Fibroblast of lung (primary cell): ENCODE data around the gene ATP6V0B. TPM values are rescaled to one million over a fixed set of nuclear protein-coding genes. Genes with fewer than 3 reads are reported as not detected.

Source experiments
- DNase-seq, 2 donors: peaks; one replicate each; pipeline versions ENCODE4 v3.0.0 to v3.0.0-alpha.2; 2010; ENCODE audit warnings: low read depth in 2 of 2
- H2AFZ ChIP-seq: 2 replicates; pipeline ENCODE4 v1.5.1; 2012; ENCODE audit warnings: low read length, control low read depth, inconsistent platforms
- H3K27ac ChIP-seq: 2 replicates; pipeline ENCODE4 v1.5.1; 2011; ENCODE audit warnings: low read length, control low read depth; ENCODE audit not compliant: insufficient read depth
- H3K27me3 ChIP-seq: 2 replicates; pipeline ENCODE4 v1.5.1; 2011; ENCODE audit warnings: mild to moderate bottlenecking, low read length; ENCODE audit not compliant: control insufficient read depth, insufficient read depth
- H3K36me3 ChIP-seq: 2 replicates; pipeline ENCODE4 v1.5.1; 2011; ENCODE audit warnings: low read length; ENCODE audit not compliant: control insufficient read depth, insufficient read depth
- H3K4me1 ChIP-seq: 2 replicates; pipeline ENCODE4 v1.5.1; 2011; ENCODE audit warnings: low read length; ENCODE audit not compliant: control insufficient read depth, insufficient read depth; ENCODE audit errors: extremely low read depth
- H3K4me2 ChIP-seq: 2 replicates; pipeline ENCODE4 v1.5.1; 2011; ENCODE audit warnings: low read length, control low read depth; ENCODE audit not compliant: insufficient read depth; ENCODE audit errors: extremely low read depth
- H3K4me3 ChIP-seq, 4 experiments: fragments of 200-600 bp in 1 of 4; sonication (generic) in 1 of 4; replicated peaks in 1 of 4; 2 replicates each; pipeline ENCODE4 v1.5.1; 2011 to 2016; ENCODE audit warnings: low read length in 4 of 4, low read depth in 3 of 4, mild to moderate bottlenecking in 3 of 4, control low read depth in 2 of 4, inconsistent platforms in 1 of 4, mixed read lengths in 1 of 4; ENCODE audit not compliant: insufficient read depth in 1 of 4; ENCODE audit errors: control extremely low read depth in 1 of 4
- H3K79me2 ChIP-seq: 2 replicates; pipeline ENCODE4 v1.5.1; 2012; ENCODE audit warnings: mild to moderate bottlenecking, low read length, inconsistent platforms; ENCODE audit not compliant: control insufficient read depth, insufficient read depth
- H3K9ac ChIP-seq: 2 replicates; pipeline ENCODE4 v1.5.1; 2011; ENCODE audit warnings: mild to moderate bottlenecking, low read length, control low read depth; ENCODE audit not compliant: insufficient read depth
- H3K9me3 ChIP-seq: 2 replicates; pipeline ENCODE4 v1.5.1; 2012; ENCODE audit warnings: low read depth, low read length; ENCODE audit not compliant: control insufficient read depth, insufficient read depth
- H4K20me1 ChIP-seq: 2 replicates; pipeline ENCODE4 v1.5.1; 2011; ENCODE audit warnings: low read length; ENCODE audit not compliant: control insufficient read depth, insufficient read depth; ENCODE audit errors: extremely low read depth
- CTCF ChIP-seq, 2 donors: IDR thresholded peaks in 1 of 2; conservative IDR thresholded peaks in 1 of 2; 1 replicate in 1 of 2; 2 replicates in 1 of 2; pipeline ENCODE4 v1.5.1; 2011 to 2012; ENCODE audit warnings: low read length in 2 of 2, control low read depth in 1 of 2, inconsistent platforms in 1 of 2, low read depth in 1 of 2, mild to moderate bottlenecking in 1 of 2
- EZH2 ChIP-seq: IDR thresholded peaks from 2 replicates; pipeline ENCODE4 v1.5.1; 2012; ENCODE audit warnings: low read length, control low read depth, mild to moderate bottlenecking; ENCODE audit errors: missing control alignments
- polyA plus RNA-seq, 2 donors: library from polyadenylated mRNA; depleted of rRNA in 1 of 2; stranded (reverse) in 1 of 2; unstranded in 1 of 2; fragments of >200 nt; gene quantifications; 2 replicates each; pipeline ENCODE4 v1.2.1, GENCODE V29; 2011 to 2012; ENCODE audit warnings: missing spikeins in 1 of 2
- total RNA-seq: library from RNA; depleted of rRNA; stranded (reverse); fragments of >200 nt; gene quantifications from 2 replicates; pipeline ENCODE4 v1.2.1, GENCODE V29; 2014

The ATP6V0B gene
- total and polyA plus RNA-seq, 2 donors (not counting 1 experiment from before 2014, with no cell fraction given): 83.5 to 121 TPM

DNA sequence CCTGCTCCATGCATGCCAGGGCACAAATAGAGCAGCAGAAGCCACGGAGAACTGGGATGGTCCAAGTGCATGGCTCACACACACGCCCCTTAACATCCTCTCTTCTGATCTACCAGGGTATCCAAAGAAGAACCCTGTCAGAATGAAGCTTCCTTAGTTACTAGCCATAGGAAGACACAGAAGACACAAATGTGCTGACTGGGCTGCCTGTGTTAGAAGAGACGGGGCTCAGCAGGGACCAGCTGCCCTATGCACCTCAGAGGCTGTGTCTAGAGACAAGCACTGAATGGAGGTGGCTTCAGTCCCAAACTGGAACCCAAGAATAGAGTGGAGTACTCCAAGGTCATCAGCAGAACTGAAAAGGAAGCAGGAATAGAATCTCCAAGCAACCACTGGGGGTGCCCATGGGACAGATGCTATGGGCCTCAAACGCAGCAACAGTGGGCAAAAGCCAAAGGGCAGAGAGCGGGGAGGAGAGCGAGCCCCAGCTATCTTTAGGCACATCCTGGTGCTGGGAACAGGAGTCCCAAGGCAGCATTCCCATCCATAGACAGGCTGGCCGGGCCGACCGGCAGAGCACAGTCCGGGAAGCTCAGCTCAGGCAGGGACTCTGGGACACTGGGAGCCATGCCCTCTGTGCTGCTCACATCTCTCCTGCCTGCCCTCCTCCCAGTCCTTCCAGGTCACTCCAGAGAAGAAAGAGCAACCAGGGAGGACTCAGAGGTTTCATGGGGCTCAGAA is 47.0 kb downstream of the ATP6V0B start:
- Histone ChIP-seq H3K27me3 (no peaks in the 10 kb centered on the region), H3K4me3 (no peak overlapping the region), H3K79me2 (no peaks in the 10 kb centered on the region), H3K9ac (no peak overlapping the region), H3K27ac (no peak overlapping the region), H3K4me1 (no peaks in the 10 kb centered on the region), H4K20me1 (no peaks in the 10 kb centered on the region), H3K36me3 (no peaks in the 10 kb centered on the region), H3K4me2 (no peak overlapping the region), H3K9me3 (no peaks in the 10 kb centered on the region), H2AFZ (no peak overlapping the region)
- TF ChIP-seq EZH2 (no peak), CTCF (conservative IDR thresholded peaks at IDR 0.05 in 1 of 2, IDR thresholded peaks at IDR 0.05 in 1 of 2; ENCODE audit: low read depth in 1 of 2, low read length in 2 of 2) (no peak)
- DNase-seq: no peak

DNA sequence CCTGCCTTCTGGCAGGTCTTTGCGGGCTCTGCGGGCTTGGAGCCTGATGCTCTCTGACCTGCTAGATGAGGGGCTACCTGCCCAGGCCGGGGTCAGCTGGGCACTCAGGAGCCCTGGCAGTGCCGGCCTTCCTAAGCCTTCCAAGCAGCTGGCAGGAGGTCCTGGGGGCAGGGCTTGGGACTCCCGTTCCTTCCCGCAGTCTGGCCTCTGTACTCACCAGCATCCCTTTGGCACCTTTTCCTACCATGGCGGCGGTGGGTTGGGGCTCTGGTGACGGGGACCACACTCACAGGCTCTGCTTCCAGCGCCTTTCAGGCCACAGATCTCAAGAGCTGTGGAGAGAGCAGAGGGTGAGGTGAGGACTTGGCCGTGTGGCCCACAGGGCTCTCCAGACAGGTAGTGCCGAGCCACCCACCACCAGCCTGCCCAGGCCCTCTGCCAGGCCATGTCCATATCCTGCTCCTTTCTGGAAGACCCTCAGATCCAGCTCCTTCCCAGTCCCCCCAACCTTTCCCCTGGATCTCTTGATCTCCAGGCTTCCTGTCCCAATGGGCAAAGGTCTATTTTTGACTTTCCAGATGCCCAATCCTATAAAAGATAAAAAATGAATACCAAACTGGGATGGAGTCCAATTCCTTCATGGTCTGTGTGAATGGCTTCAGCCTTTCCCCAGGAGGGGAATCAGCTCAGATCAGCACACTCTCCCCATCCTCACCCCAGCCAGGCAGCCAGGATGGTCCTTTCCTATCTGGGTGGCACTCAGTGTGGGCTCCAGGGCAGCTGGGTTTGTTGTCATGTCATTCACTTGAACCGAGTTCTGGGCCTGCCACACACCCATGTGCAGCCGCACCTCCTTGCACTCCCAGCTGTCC is 49.5 kb downstream of the ATP6V0B start:
- Histone ChIP-seq H3K9ac (no peak overlapping the region), H3K27ac (no peak overlapping the region), H3K4me1 (no peaks in the 10 kb centered on the region), H3K4me2 (no peak overlapping the region), H3K27me3 (no peaks in the 10 kb centered on the region), H4K20me1 (no peaks in the 10 kb centered on the region), H3K36me3 (no peaks in the 10 kb centered on the region), H3K4me3 (no peak overlapping the region), H3K9me3 (no peaks in the 10 kb centered on the region), H2AFZ (no peak overlapping the region), H3K79me2 (no peaks in the 10 kb centered on the region)
- no peak for DNase-seq
- TF ChIP-seq CTCF (conservative IDR thresholded peaks at IDR 0.05 in 1 of 2, IDR thresholded peaks at IDR 0.05 in 1 of 2; ENCODE audit: low read depth in 1 of 2, low read length in 2 of 2) (no peak), EZH2 (no peak)

DNA sequence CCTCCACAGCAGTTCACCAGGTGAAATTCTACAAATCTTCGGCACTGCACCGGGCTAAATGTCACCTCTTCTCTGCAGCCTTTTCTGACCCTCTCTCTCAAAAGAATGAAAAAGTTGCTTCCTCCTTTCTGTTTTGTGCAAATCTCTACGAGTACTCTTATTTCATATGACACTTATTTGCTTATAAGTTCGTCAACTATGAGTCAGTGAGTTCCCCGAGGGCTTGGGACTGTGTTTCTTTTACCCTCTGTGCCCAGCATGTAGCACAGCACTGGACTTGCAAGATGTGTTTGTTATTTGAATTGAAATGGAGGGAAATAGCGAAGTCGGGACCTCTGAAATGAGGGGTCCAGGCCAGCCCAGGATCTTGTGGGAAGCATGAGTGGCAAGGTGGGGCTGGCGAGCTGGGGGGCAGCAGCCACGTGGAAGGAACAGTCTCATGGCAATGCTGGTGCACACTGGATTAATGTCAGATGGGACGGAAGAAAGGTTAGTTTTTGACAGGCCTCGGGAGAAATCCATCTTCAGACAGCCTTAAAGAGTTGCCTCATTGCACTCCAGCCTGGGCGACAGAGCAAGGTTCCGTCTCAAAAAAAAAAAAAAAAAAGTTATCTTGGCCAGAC is 50.3 kb downstream of the ATP6V0B start:
- Histone ChIP-seq H3K27me3 (no peaks in the 10 kb centered on the region), H3K36me3 (no peaks in the 10 kb centered on the region), H3K4me1 (peaks cover 2% of the 10 kb centered on the region), H3K27ac (no peak overlapping the region), H3K9me3 (no peaks in the 10 kb centered on the region), H2AFZ (no peak overlapping the region), H3K4me2 (no peak overlapping the region), H4K20me1 (no peaks in the 10 kb centered on the region), H3K79me2 (no peaks in the 10 kb centered on the region), H3K4me3 (no peak overlapping the region), H3K9ac (no peak overlapping the region)
- TF ChIP-seq EZH2 (no peak), CTCF (conservative IDR thresholded peaks at IDR 0.05 in 1 of 2, IDR thresholded peaks at IDR 0.05 in 1 of 2; ENCODE audit: low read depth in 1 of 2, low read length in 2 of 2) (no peak)
- DNase-seq: no peak
